ENCODE results near the gene ACTBL2.
"Not testable (repeated sequence)": the region's sequence is repeated elsewhere in the genome, so short reads cannot be mapped to it uniquely, and the experiment has no call there.

Gene ACTBL2

GRCh38 chr5:57494104-57495098, 11.8 kb upstream of the ACTBL2 start:
- no peak for DNase-seq

GRCh38 chr5:57493034-57493433, 10.4 kb upstream of the ACTBL2 start:
- DNase-seq = no peak

GRCh38 chr5:57492632-57493031, 10.0 kb upstream of the ACTBL2 start:
- no peak for DNase-seq

GRCh38 chr5:57491369-57491965, 8.9 kb upstream of the ACTBL2 start:
- DNase-seq = no peak

- DNase-seq = no peak
Measured at GRCh38 chr5:57488215-57488955, 5.8 kb upstream of the ACTBL2 start.

- no peak for DNase-seq
Measured at GRCh38 chr5:57486027-57486602, 3.5 kb upstream of the ACTBL2 start.

GRCh38 chr5:57478826-57479225, 3.8 kb downstream of the ACTBL2 start:
- DNase-seq = no peak

GRCh38 chr5:57476601-57477056, 6.0 kb downstream of the ACTBL2 start:
- DNase-seq = no peak

GRCh38 chr5:57470339-57470738, 12.3 kb downstream of the ACTBL2 start:
- DNase-seq = no peak

- DNase-seq = no peak
Measured at GRCh38 chr5:57468481-57469163, 14.0 kb downstream of the ACTBL2 start.

- no peak for DNase-seq
Measured at GRCh38 chr5:57466544-57466943, 16.1 kb downstream of the ACTBL2 start.

- not testable (repeated sequence) for DNase-seq
Measured at GRCh38 chr5:57460056-57460455, 22.6 kb downstream of the ACTBL2 start.

- no peak for DNase-seq
Measured at GRCh38 chr5:57458443-57458842, 24.2 kb downstream of the ACTBL2 start.

- no peak for DNase-seq
Measured at GRCh38 chr5:57456531-57457135, 26.0 kb downstream of the ACTBL2 start.

GRCh38 chr5:57455511-57456455, 26.8 kb downstream of the ACTBL2 start:
- no peak for DNase-seq

- no peak for DNase-seq
Measured at GRCh38 chr5:57454896-57455295, 27.7 kb downstream of the ACTBL2 start.

GRCh38 chr5:57453728-57454127, 28.9 kb downstream of the ACTBL2 start:
- no peak for DNase-seq

GRCh38 chr5:57452885-57453284, 29.7 kb downstream of the ACTBL2 start:
- DNase-seq = no peak

GRCh38 chr5:57450991-57451876, 31.4 kb downstream of the ACTBL2 start:
- DNase-seq = no peak

GRCh38 chr5:57448751-57449150, 33.9 kb downstream of the ACTBL2 start:
- DNase-seq = no peak

Data from activated CD8-positive, alpha-beta memory T cell treated with anti-CD3 and anti-CD28 coated beads, Interleukin-2, amount 50 U/mL, for 4 hours (primary cell).